ENCODE data around the gene SLAMF1. TPM values are rescaled to one million over a fixed set of nuclear protein-coding genes. Genes with fewer than 3 reads are reported as not detected.
"Not testable (repeated sequence)": the region's sequence is repeated elsewhere in the genome, so short reads cannot be mapped to it uniquely, and the experiment has no call there.

Gene SLAMF1
- polyA plus RNA-seq, 3 donors = 0.13 to 0.65 TPM; not detected in 1

DNA sequence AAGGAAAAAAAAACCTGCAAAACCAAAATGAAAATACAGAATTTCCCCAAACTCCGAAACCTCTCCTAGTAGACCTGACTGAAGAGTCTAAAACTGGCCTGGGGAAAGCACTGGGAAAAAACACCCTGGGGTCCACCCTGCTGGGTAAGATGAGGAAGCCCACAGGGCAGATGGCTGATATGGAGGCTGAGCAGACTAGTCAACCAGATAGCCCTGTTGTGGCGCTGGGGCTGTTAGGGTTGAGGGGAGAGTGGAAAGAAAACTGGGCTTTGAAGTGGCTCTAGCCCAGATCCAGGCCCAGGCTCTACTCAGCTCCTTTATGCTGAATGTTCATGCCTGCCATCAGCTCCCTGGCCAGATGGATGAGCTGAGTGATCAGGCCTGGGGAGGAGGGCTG lies 6.8 kb upstream of the SLAMF1 start:
- Histone ChIP-seq H3K27me3 (ENCODE audit: control insufficient read depth in 2 of 2, insufficient read depth in 2 of 2, low read length in 2 of 2) (no peaks in the 10 kb centered on the region), H3K4me3 (replicated peaks in 1 of 3; ENCODE audit: low read depth in 2 of 3, low read length in 3 of 3) (no peak overlapping the region), H3K4me1 (ENCODE audit: control insufficient read depth in 1 of 2, insufficient read depth in 2 of 2, low read length in 2 of 2) (peaks cover 20 to 23% of the 10 kb centered on the region in 2 donors), H4K20me1 (ENCODE audit: insufficient read depth, low read length) (no peaks in the 10 kb centered on the region), H3K9me3 (replicated peaks in 1 of 2; ENCODE audit: control insufficient read depth in 1 of 2, insufficient read depth in 1 of 2, low read length in 2 of 2) (no peaks in the 10 kb centered on the region), H3K27ac (ENCODE audit: low read depth in 1 of 2, low read length in 2 of 2) (no peak overlapping the region), H2AFZ (ENCODE audit: insufficient read depth, low read depth, low read length, poor library complexity, severe bottlenecking) (no peak overlapping the region), H3K9ac (ENCODE audit: insufficient read depth, low read length, poor library complexity, severe bottlenecking) (no peak overlapping the region), H3K4me2 (replicated peaks; ENCODE audit: extremely low read depth, low read length, poor library complexity, severe bottlenecking) (no peak overlapping the region), H3K36me3 (replicated peaks in 1 of 2; ENCODE audit: control insufficient read depth in 1 of 2, insufficient read depth in 2 of 2, low read length in 2 of 2) (no peaks in the 10 kb centered on the region), H3K79me2 (ENCODE audit: insufficient read depth, low read length) (no peaks in the 10 kb centered on the region)
- no peak for TF ChIP-seq CTCF (IDR thresholded peaks at IDR 0.05)
- peaks cover 0 to under 1% (median 0%) of the 10 kb centered on the region in 7 donors for H3K9me3 Mint-ChIP-seq
- H3K4me3 Mint-ChIP-seq = no peak overlapping the region
- no peak overlapping the region for H3K27ac Mint-ChIP-seq
- DNase-seq = no peak
- H3K4me1 Mint-ChIP-seq = peaks cover 37% of the 10 kb centered on the region
- WGBS (ENCODE audit: insufficient coverage) = 100% methylated on average over 2 of the region's 2 CpGs
- H3K36me3 Mint-ChIP-seq = no peaks in the 10 kb centered on the region
- H3K27me3 Mint-ChIP-seq (ENCODE audit: low read depth in 3 of 3) = peaks cover 0 to 1% (median 0%) of the 10 kb centered on the region in 3 donors
- intact Hi-C loops (cut with micrococcal nuclease) = no loop called here

DNA sequence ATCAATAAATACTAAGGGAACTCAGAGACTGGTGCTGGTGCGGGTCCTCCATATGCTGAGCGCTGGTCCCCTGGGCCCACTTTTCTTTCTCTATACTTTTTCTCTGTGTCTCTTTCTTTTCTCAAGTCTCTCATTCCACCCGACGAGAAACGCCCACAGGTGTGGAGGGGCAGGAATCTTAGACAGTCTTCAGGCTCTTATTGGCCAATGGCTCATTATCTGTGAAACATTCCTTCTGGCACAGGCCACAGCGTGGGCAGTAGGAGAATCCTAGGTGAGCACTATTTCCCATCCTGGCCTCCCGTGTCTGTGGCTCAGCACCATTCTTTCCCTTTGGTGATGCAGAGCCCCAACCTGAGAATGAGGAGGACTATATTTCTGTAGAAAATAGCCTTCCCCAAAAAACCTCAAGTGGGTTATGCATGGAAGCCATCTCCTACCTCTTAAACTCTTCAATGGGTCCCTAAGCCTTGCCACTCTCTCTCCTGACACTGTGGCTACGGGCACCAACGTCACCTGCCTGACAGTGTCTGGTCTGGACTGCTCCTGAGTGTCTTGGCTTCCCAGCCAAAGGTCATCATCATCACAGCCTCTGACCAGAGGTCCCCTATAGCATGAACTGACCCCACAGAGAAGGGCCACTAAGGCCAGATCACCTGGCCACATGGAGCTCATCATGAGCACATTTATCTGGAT lies 6.2 kb upstream of the SLAMF1 start:
- H3K9me3 Mint-ChIP-seq = no peaks in the 10 kb centered on the region
- H3K27ac ChIP-seq (ENCODE audit: low read depth in 1 of 2, low read length in 2 of 2) = no peak overlapping the region
- H3K4me3 Mint-ChIP-seq = no peak overlapping the region
- H3K27ac Mint-ChIP-seq = no peak overlapping the region
- 100% methylated on average over 1 of the region's 9 CpGs for WGBS (ENCODE audit: insufficient coverage)
- H3K9ac ChIP-seq (ENCODE audit: insufficient read depth, low read length, poor library complexity, severe bottlenecking) = no peak overlapping the region
- peaks cover 0 to 1% (median 0%) of the 10 kb centered on the region in 3 donors for H3K27me3 Mint-ChIP-seq (ENCODE audit: low read depth in 3 of 3)
- H3K36me3 Mint-ChIP-seq = no peaks in the 10 kb centered on the region
- H3K4me1 Mint-ChIP-seq = peaks cover 34% of the 10 kb centered on the region
- H3K79me2 ChIP-seq (ENCODE audit: insufficient read depth, low read length) = no peaks in the 10 kb centered on the region
- intact Hi-C loops (cut with micrococcal nuclease) = no loop called here
- no peak overlapping the region for H3K4me2 ChIP-seq (replicated peaks; ENCODE audit: extremely low read depth, low read length, poor library complexity, severe bottlenecking)
- no peaks in the 10 kb centered on the region for H4K20me1 ChIP-seq (ENCODE audit: insufficient read depth, low read length)
- TF ChIP-seq CTCF (IDR thresholded peaks at IDR 0.05) = no peak
- no peaks in the 10 kb centered on the region for H3K9me3 ChIP-seq (replicated peaks in 1 of 2; ENCODE audit: control insufficient read depth in 1 of 2, insufficient read depth in 1 of 2, low read length in 2 of 2)
- H3K27me3 ChIP-seq (ENCODE audit: control insufficient read depth in 2 of 2, insufficient read depth in 2 of 2, low read length in 2 of 2) = no peaks in the 10 kb centered on the region
- no peak for DNase-seq
- no peak overlapping the region for H2AFZ ChIP-seq (ENCODE audit: insufficient read depth, low read depth, low read length, poor library complexity, severe bottlenecking)
- no peaks in the 10 kb centered on the region for H3K36me3 ChIP-seq (replicated peaks in 1 of 2; ENCODE audit: control insufficient read depth in 1 of 2, insufficient read depth in 2 of 2, low read length in 2 of 2)
- no peak overlapping the region for H3K4me3 ChIP-seq (replicated peaks in 1 of 3; ENCODE audit: low read depth in 2 of 3, low read length in 3 of 3)
- H3K4me1 ChIP-seq (ENCODE audit: control insufficient read depth in 1 of 2, insufficient read depth in 2 of 2, low read length in 2 of 2) = peaks cover 15 to 18% of the 10 kb centered on the region in 2 donors

DNA sequence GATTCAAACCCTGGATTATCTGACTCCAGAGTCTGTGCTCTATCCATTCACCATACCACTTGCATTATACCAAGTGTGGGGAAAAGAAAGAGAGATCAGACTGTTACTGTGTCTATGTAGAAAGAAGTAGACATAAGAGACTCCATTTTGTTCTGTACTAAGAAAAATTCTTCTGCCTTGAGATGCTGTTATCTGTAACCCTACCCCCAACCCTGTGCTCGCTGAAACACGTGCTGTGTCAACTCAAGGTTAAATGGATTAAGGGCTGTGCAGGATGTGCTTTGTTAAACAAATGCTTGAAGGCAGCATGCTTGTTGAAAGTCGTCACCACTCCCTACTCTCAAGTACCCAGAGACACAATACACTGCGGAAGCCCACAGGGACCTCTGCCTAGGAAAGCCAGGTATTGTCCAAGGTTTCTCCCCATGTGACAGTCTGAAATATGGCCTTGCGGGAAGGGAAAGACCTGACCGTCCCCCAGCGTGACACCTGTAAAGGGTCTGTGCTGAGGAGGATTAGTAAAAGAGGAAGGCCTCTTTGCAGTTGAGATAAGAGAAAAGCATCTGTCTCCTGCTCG lies 5.3 kb upstream of the SLAMF1 start:
- not testable (repeated sequence) for H3K27ac ChIP-seq (ENCODE audit: low read depth in 1 of 2, low read length in 2 of 2); H3K4me3 ChIP-seq (replicated peaks in 1 of 3; ENCODE audit: low read depth in 2 of 3, low read length in 3 of 3)

More for the DNA sequence above, 5.3 kb upstream of the SLAMF1 start:
- H3K4me3 Mint-ChIP-seq; H3K9me3 ChIP-seq (replicated peaks in 1 of 2; ENCODE audit: control insufficient read depth in 1 of 2, insufficient read depth in 1 of 2, low read length in 2 of 2); H3K27me3 ChIP-seq (ENCODE audit: control insufficient read depth in 2 of 2, insufficient read depth in 2 of 2, low read length in 2 of 2); intact Hi-C loops (cut with micrococcal nuclease); H2AFZ ChIP-seq (ENCODE audit: insufficient read depth, low read depth, low read length, poor library complexity, severe bottlenecking); H4K20me1 ChIP-seq (ENCODE audit: insufficient read depth, low read length); H3K27me3 Mint-ChIP-seq (ENCODE audit: low read depth in 3 of 3); H3K4me2 ChIP-seq (replicated peaks; ENCODE audit: extremely low read depth, low read length, poor library complexity, severe bottlenecking); H3K9me3 Mint-ChIP-seq; DNase-seq; H3K79me2 ChIP-seq (ENCODE audit: insufficient read depth, low read length); H3K36me3 ChIP-seq (replicated peaks in 1 of 2; ENCODE audit: control insufficient read depth in 1 of 2, insufficient read depth in 2 of 2, low read length in 2 of 2); H3K9ac ChIP-seq (ENCODE audit: insufficient read depth, low read length, poor library complexity, severe bottlenecking); H3K36me3 Mint-ChIP-seq: not testable (repeated sequence)
- H3K4me1 ChIP-seq (ENCODE audit: control insufficient read depth in 1 of 2, insufficient read depth in 2 of 2, low read length in 2 of 2) = peaks cover 12 to 15% of the 10 kb centered on the region in 2 donors
- WGBS (ENCODE audit: insufficient coverage) = 88% methylated on average over 3 of the region's 8 CpGs
- Mint-ChIP-seq H3K27ac (peak overlapping the region in 1 of 7 donors; percentile 77), H3K4me1 (peaks cover 31% of the 10 kb centered on the region)

All from CD14-positive monocyte (primary cell).